Measurements from ENCODE around the gene OLA1.

OLA1 gene

DNA sequence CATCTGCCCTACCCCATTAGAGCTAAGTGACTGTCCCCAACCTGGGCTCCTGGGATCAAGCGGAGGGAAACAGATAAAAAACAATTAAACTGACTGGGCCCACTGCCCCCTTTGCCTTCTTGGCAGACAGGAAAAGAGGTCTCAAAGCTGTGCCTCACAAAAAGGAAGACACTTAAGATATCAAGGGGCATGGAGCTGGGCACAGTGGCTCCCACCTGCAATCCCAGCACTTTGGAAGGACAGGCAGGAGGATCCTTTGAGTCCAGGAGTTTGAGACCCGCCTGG, 208.0 kb downstream of the OLA1 start:
- Histone ChIP-seq H3K4me3 (ENCODE audit: low read length) (no peak overlapping the region), H3K36me3 (ENCODE audit: control insufficient read depth, insufficient read depth, low read length) (no peaks in the 10 kb centered on the region), H3K27me3 (ENCODE audit: control insufficient read depth, insufficient read depth, low read length) (no peaks in the 10 kb centered on the region), H3K9me3 (ENCODE audit: control insufficient read depth, insufficient read depth, low read length) (no peaks in the 10 kb centered on the region), H3K4me1 (ENCODE audit: control insufficient read depth, insufficient read depth, low read length) (peaks cover 2% of the 10 kb centered on the region; the same call in 1 of the 2 replicates), H3K27ac (ENCODE audit: low read length) (no peak overlapping the region)
- WGBS (ENCODE audit: insufficient coverage, insufficient read length), result no CpG with 5 or more reads among the region's 2 CpGs
- DNase-seq (ENCODE audit: low read depth, low spot score), result no peak

DNA sequence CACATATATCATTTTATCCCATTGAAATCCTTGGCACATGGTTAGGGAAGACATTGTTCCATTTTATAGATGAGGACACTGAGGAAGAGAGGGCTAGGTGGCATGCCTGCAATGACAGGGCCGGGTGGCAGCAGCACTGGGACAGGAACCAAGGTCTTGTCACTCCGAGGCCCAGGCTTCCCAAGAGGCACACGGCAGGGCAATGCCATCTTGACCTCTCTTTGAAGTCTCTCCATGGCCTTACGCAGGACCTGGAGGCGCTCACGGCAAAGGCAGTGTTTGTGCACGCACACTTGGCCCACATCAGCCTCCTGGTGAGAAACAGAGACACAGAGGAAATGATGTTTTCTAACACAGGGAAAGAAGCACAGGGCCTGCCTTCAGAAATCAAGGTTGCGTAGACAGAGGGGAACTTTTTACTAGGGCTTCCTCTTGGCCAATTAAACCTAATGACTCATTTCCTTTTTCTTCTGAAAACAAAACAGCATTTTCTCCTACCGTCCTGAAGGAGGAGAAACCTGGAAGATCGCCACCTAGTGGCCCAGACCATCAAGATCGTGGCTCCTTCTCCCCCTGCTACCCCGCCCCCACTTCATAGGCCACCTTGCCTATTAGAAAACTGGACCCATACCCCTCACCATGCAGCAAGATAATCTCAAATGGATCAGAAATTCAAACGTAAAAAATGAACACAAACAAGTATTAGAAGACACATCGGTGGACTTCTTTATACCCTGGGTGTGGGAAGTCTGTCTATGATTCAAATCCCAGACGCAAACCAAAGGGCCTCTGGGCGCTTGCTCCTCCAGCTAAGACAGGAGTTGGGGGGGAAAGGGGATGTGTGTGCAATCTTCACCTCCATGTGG, 208.5 kb downstream of the OLA1 start:
- H3K4me1 ChIP-seq (ENCODE audit: control insufficient read depth, insufficient read depth, low read length), result peaks cover 2% of the 10 kb centered on the region; the same call in 1 of the 2 replicates
- WGBS (ENCODE audit: insufficient coverage, insufficient read length), result no CpG with 5 or more reads among the region's 16 CpGs
- H3K36me3 ChIP-seq (ENCODE audit: control insufficient read depth, insufficient read depth, low read length), result no peaks in the 10 kb centered on the region
- H3K27me3 ChIP-seq (ENCODE audit: control insufficient read depth, insufficient read depth, low read length), result no peaks in the 10 kb centered on the region
- no peak overlapping the region for H3K4me3 ChIP-seq (ENCODE audit: low read length)
- H3K9me3 ChIP-seq (ENCODE audit: control insufficient read depth, insufficient read depth, low read length), result no peaks in the 10 kb centered on the region
- DNase-seq (ENCODE audit: low read depth, low spot score), result peak; percentile 94
- no peak overlapping the region for H3K27ac ChIP-seq (ENCODE audit: low read length)

DNA sequence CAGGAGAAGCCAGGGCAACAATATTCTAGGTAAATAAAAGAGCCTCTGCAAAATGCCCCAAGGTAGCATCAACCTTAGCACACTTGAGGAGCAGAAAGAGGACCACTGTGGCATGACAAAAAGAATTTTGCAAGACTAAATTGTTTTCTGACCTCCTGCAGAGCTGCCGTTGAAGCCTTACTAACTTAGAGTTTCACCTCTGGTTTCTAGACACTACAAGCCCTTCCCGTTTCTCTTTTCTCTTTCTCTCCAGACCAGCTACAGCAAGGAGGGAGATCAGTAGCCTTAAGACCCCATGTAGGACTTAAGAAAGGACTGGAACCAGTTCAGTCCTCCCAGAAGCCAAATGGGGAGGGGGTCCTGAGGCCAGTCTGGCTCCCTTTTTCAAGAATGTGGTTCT, 209.9 kb downstream of the OLA1 start:
- no peak overlapping the region for H3K4me3 ChIP-seq (ENCODE audit: low read length)
- no peak overlapping the region for H3K27ac ChIP-seq (ENCODE audit: low read length)
- H3K36me3 ChIP-seq (ENCODE audit: control insufficient read depth, insufficient read depth, low read length), result no peaks in the 10 kb centered on the region
- no CpG with 5 or more reads among the region's 2 CpGs for WGBS (ENCODE audit: insufficient coverage, insufficient read length)
- H3K4me1 ChIP-seq (ENCODE audit: control insufficient read depth, insufficient read depth, low read length), result peaks cover 2% of the 10 kb centered on the region; the same call in 1 of the 2 replicates
- H3K27me3 ChIP-seq (ENCODE audit: control insufficient read depth, insufficient read depth, low read length), result no peaks in the 10 kb centered on the region
- H3K9me3 ChIP-seq (ENCODE audit: control insufficient read depth, insufficient read depth, low read length), result no peaks in the 10 kb centered on the region
- DNase-seq (ENCODE audit: low read depth, low spot score), result no peak

DNA sequence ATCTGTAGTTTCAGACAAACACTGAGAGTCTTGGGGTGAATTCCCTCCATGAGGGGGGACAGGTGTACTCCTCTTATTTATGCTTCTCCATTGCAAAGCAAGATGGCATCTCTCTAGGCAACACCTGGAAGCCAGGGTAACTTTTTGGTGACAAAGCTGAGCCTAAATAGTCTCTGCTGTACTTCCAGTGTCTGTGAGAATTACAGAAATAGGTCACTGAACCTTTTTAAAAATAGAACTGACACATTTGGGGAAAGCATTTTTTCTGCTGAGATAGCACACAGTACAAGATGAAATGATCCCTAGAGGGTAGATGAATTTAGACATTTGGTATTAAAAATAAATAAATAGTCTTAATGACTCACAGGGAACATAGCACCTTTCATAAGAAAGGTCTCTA, 211.5 kb downstream of the OLA1 start:
- no peak overlapping the region for H3K27ac ChIP-seq (ENCODE audit: low read length)
- H3K4me1 ChIP-seq (ENCODE audit: control insufficient read depth, insufficient read depth, low read length), result peaks cover 2% of the 10 kb centered on the region; the same call in 1 of the 2 replicates
- H3K36me3 ChIP-seq (ENCODE audit: control insufficient read depth, insufficient read depth, low read length), result no peaks in the 10 kb centered on the region
- H3K4me3 ChIP-seq (ENCODE audit: low read length), result no peak overlapping the region
- no peak for DNase-seq (ENCODE audit: low read depth, low spot score)
- no peaks in the 10 kb centered on the region for H3K27me3 ChIP-seq (ENCODE audit: control insufficient read depth, insufficient read depth, low read length)
- H3K9me3 ChIP-seq (ENCODE audit: control insufficient read depth, insufficient read depth, low read length), result no peaks in the 10 kb centered on the region

DNA sequence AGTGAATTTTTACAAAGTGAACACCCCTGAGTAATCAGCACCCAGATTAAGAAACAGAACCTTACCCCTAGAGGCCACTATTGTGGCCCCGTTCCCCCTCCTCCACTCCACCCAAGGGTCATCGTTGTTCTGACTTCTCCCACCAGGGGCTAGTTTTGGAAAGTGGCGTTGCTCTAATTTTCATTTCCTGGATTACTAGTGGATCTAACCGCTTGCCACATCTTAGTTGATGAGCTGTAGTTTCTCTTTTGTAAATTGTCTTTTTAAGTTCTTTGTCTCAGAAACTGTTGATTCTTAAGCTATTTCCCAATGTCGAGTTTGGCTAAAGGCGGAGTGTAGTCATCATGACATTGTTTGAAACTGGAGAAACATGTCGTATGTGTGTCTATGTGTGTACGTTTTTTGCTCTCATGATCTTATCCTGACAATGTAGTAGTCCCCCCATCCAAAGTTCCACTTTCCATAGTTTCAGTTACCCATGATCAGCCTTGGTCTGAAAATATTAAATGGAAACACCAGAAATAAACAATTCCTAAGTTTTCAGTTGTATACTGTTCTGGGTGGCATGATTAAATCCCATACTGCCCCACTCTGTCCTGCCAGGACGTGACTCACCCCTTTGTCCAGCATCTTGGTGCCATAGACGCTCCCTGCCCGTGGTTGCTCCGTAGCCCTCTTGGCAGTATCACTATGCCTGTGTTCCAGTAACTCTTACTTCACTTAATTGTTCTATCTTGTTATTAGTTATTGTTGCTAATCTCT, 212.2 kb downstream of the OLA1 start:
- no peaks in the 10 kb centered on the region for H3K36me3 ChIP-seq (ENCODE audit: control insufficient read depth, insufficient read depth, low read length)
- WGBS (ENCODE audit: insufficient coverage, insufficient read length), result no CpG with 5 or more reads among the region's 12 CpGs
- H3K9me3 ChIP-seq (ENCODE audit: control insufficient read depth, insufficient read depth, low read length), result no peaks in the 10 kb centered on the region
- no peak overlapping the region for H3K27ac ChIP-seq (ENCODE audit: low read length)
- H3K4me3 ChIP-seq (ENCODE audit: low read length), result no peak overlapping the region
- no peaks in the 10 kb centered on the region for H3K27me3 ChIP-seq (ENCODE audit: control insufficient read depth, insufficient read depth, low read length)
- peaks cover 2% of the 10 kb centered on the region; the same call in 1 of the 2 replicates for H3K4me1 ChIP-seq (ENCODE audit: control insufficient read depth, insufficient read depth, low read length)
- no peak for DNase-seq (ENCODE audit: low read depth, low spot score)

DNA sequence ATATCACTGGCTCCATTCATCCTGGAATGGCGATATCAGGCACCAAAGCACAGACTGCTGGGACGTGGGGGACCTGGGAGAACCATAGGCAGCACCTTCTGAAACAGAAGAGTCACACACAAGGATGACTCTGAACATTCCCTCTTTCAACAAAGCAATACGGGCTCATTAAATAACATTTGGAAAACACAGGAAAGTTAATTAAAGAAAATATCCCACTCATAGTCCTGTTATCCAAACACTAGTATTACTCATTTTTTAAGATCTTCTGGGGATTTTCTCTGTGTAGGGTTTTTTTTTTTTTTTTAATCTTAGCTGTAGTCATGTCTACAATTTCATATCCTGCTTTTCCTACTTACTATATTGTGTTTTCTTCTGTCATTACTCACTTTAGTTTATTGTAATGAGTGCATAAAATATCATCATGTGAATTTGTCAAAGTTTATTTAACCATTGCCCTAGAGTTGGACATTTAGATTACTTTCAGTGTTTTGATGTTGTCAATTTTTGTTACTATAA, 213.2 kb downstream of the OLA1 start:
- DNase-seq (ENCODE audit: low read depth, low spot score), result no peak
- H3K27ac ChIP-seq (ENCODE audit: low read length), result no peak overlapping the region
- no peaks in the 10 kb centered on the region for H3K9me3 ChIP-seq (ENCODE audit: control insufficient read depth, insufficient read depth, low read length)
- H3K36me3 ChIP-seq (ENCODE audit: control insufficient read depth, insufficient read depth, low read length), result no peaks in the 10 kb centered on the region
- WGBS (ENCODE audit: insufficient coverage, insufficient read length), result no CpG with 5 or more reads among the region's 3 CpGs
- no peak overlapping the region for H3K4me3 ChIP-seq (ENCODE audit: low read length)
- H3K27me3 ChIP-seq (ENCODE audit: control insufficient read depth, insufficient read depth, low read length), result no peaks in the 10 kb centered on the region
- peaks cover 2% of the 10 kb centered on the region; the same call in 1 of the 2 replicates for H3K4me1 ChIP-seq (ENCODE audit: control insufficient read depth, insufficient read depth, low read length)

DNA sequence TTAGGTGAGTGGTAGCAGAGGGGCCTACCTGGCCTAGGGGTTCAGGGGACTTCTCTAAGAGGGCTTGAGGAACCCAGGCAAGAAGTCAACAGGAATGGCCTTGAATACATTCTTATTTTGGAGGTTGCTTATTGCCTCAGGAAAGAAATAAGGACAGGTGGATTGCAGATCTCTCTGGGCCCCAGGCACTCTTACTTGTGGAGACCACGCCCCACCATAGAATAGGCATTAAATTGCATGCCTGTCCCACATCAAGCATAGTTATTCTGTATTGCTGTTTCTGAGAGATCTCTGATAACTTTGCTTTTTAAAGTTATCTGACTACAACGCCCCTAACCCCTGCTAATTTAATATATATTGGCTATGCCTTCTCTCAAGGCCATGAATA, 215.2 kb downstream of the OLA1 start:
- H3K4me3 ChIP-seq (ENCODE audit: low read length), result no peak overlapping the region
- no peak overlapping the region for H3K27ac ChIP-seq (ENCODE audit: low read length)
- no peaks in the 10 kb centered on the region for H3K4me1 ChIP-seq (ENCODE audit: control insufficient read depth, insufficient read depth, low read length)
- H3K9me3 ChIP-seq (ENCODE audit: control insufficient read depth, insufficient read depth, low read length), result no peaks in the 10 kb centered on the region
- no peaks in the 10 kb centered on the region for H3K36me3 ChIP-seq (ENCODE audit: control insufficient read depth, insufficient read depth, low read length)
- no peaks in the 10 kb centered on the region for H3K27me3 ChIP-seq (ENCODE audit: control insufficient read depth, insufficient read depth, low read length)
- no CpG with 5 or more reads among the region's 2 CpGs for WGBS (ENCODE audit: insufficient coverage, insufficient read length)
- DNase-seq (ENCODE audit: low read depth, low spot score), result no peak

DNA sequence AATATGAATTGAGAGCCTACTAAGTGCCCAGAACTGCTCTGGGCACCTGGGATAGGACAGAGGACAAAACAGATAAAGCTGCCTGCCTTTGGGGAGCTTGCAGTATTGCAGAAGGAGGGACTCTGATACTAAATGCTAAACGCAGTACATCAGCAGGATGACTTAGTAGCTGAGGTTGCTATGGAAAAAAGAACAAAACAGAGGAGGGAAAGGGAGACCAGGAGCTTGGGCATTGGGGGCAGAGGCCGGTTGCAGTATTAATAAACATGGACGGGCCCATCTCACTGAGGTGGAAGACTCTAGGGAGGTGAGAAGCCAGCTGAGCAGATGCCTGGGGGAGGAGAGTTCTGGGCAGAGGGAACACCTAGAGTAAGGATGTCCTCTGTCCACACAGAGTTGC, 217.1 kb downstream of the OLA1 start:
- H3K27ac ChIP-seq (ENCODE audit: low read length), result no peak overlapping the region
- H3K27me3 ChIP-seq (ENCODE audit: control insufficient read depth, insufficient read depth, low read length), result no peaks in the 10 kb centered on the region
- H3K4me3 ChIP-seq (ENCODE audit: low read length), result no peak overlapping the region
- H3K36me3 ChIP-seq (ENCODE audit: control insufficient read depth, insufficient read depth, low read length), result no peaks in the 10 kb centered on the region
- WGBS (ENCODE audit: insufficient coverage, insufficient read length), result no CpG with 5 or more reads among the region's 3 CpGs
- H3K9me3 ChIP-seq (ENCODE audit: control insufficient read depth, insufficient read depth, low read length), result no peaks in the 10 kb centered on the region
- DNase-seq (ENCODE audit: low read depth, low spot score), result no peak
- H3K4me1 ChIP-seq (ENCODE audit: control insufficient read depth, insufficient read depth, low read length), result no peaks in the 10 kb centered on the region

DNA sequence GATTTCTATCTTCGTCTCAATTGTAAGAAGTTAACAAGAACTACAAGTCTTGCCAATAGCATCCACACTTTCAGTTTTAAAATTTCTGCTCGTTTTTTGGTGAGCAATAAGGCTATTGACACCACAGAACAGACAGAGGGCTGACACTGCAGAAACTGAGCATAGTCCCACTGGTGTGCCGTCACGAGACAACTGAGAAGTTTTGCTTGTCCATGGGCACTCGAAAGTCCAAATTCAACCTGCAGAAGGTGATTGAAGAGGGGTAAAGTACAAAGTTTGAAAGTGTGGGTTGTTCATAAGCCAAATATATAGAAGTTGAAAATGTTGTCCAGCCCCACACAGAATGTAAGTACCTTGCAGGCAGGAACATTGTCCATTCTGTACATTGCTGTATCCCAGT, 219.4 kb downstream of the OLA1 start:
- Histone ChIP-seq H3K36me3 (ENCODE audit: control insufficient read depth, insufficient read depth, low read length) (no peaks in the 10 kb centered on the region), H3K4me3 (ENCODE audit: low read length) (no peak overlapping the region), H3K4me1 (ENCODE audit: control insufficient read depth, insufficient read depth, low read length) (peaks cover 11% of the 10 kb centered on the region; the same call in 1 of the 2 replicates), H3K9me3 (ENCODE audit: control insufficient read depth, insufficient read depth, low read length) (no peaks in the 10 kb centered on the region), H3K27me3 (ENCODE audit: control insufficient read depth, insufficient read depth, low read length) (no peaks in the 10 kb centered on the region), H3K27ac (ENCODE audit: low read length) (no peak overlapping the region)
- WGBS (ENCODE audit: insufficient coverage, insufficient read length), result no CpG with 5 or more reads among the region's 5 CpGs
- no peak for DNase-seq (ENCODE audit: low read depth, low spot score)

DNA sequence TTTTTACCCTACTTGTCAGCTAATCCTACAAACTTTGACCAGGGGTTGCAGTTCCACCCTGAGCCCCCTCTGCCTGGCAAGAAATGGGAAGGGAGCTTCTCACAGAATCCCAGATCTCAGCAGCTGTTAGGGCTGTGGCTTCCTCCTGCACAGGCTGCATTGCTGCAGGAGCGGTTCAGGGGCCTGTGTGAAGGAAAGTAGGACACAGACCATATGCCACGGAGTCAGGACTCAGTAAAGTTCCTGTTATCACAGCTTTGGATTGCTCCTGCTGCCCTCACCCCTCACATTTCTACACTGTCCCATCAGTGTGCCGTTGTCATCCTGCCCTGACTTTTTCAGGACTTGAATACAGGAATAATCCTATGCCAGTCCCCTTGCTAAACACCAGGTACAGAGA, 220.4 kb downstream of the OLA1 start:
- H3K9me3 ChIP-seq (ENCODE audit: control insufficient read depth, insufficient read depth, low read length), result no peaks in the 10 kb centered on the region
- peaks cover 13% of the 10 kb centered on the region; the same call in 1 of the 2 replicates for H3K4me1 ChIP-seq (ENCODE audit: control insufficient read depth, insufficient read depth, low read length)
- no peak for DNase-seq (ENCODE audit: low read depth, low spot score)
- H3K36me3 ChIP-seq (ENCODE audit: control insufficient read depth, insufficient read depth, low read length), result no peaks in the 10 kb centered on the region
- no peaks in the 10 kb centered on the region for H3K27me3 ChIP-seq (ENCODE audit: control insufficient read depth, insufficient read depth, low read length)
- no peak overlapping the region for H3K27ac ChIP-seq (ENCODE audit: low read length)
- no CpG with 5 or more reads among the region's 3 CpGs for WGBS (ENCODE audit: insufficient coverage, insufficient read length)
- H3K4me3 ChIP-seq (ENCODE audit: low read length), result no peak overlapping the region
